CD4-positive, alpha-beta T cell treated with Interleukin-2 at 100 ng/mL for 4 hours (primary cell): ENCODE measurements around the gene OTUB1.

Experiments used
- DNase-seq: peaks from one replicate; pipeline ENCODE4 v3.0.0-alpha.2; 2020; ENCODE audit warnings: low spot score

The OTUB1 gene

GRCh38 chr11:64005691-64006090 lies 19.5 kb downstream of the OTUB1 start:
- no peak for DNase-seq

- DNase-seq, result no peak
These were observed 20.2 kb downstream of the OTUB1 start for GRCh38 chr11:64006398-64006797.

DNA sequence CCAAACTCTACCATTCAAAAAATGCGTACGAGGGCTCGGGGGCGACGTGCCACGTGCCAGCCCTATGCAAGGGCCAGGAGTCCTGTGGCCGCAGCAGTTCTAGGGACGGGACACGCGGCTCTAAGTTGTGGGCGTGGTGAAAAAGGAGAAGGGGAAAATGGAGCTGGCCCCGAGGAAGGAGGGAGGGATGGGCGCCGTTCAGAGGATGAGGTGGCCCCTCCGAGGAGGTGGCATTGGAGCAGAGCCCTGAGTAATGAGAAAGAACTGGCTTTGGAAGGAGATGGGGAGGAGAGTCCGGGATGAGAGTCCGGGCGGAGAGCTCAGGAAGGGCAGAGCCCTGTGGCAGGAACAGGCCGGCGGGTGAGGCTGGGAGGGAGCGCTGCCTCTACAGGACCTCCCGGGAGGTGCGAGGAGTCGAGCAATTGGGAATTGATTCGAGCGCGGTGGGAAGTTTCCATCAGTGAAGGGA lies 21.0 kb downstream of the OTUB1 start:
- DNase-seq, result no peak

DNA sequence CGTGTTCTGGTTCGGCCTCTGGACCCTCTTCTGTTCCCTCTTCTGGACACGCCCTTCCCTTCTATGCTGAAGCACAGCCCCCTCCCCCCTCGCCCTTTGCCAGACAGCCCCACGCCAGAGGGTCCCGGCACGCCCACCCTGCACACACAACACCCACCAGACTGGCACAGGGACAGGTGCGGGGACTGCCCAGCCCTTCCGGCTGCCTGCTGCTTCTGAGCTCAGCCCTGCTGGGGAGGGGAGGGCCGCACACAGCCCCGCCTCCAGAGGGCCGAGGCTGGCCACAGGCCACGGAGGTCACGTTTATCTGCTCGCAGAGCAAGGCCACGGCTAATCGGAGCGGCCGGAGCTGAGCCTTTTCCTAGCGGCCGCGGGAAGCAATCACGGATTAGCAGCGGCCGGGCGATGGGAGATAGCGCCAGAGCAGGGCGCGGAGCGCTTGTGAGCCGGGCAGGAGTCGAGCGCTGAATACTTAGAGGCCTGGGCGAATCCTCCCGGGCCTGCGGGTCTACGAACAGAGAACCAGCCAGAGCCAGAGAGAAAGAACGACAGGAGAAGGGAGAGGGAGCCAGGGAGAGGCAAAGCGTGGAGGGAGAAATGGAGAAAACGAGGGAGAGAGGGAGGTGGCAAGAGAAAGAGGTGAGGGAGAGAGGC lies 21.5 kb downstream of the OTUB1 start:
- DNase-seq, result no peak

DNA sequence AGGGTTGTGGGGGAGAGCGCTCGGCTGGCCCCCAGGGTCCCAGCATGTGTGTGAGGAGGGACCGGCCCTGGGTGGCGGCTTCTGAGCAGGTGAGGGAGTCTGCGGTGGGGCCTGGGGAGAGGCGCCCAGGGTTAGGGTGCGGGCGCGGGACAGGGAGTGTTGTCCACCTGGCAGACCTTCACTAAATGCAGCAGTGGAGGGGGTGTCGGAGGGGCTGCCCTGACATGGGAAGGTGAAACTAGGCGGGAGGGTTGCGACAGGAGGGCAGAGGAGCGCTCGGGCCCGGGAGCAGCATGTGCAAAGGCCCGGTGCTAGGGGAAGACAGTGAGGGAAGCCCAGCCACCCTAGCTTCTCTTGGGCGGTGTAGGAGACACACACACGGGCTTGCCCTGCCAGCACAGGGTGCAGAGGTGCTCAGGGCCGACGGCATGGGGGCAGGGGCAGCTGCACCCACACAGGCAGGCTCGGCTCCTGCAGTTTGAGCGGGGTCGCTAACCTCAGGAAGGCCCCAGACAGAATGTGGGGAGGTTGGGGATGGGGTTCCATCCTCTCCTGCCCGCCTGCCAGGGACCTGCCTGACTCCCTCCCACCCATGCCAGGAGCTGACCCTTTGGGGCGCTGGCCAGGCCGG lies 22.2 kb downstream of the OTUB1 start:
- no peak for DNase-seq

- DNase-seq, result no peak
These were observed 22.8 kb downstream of the OTUB1 start for GRCh38 chr11:64008914-64009633.

DNA sequence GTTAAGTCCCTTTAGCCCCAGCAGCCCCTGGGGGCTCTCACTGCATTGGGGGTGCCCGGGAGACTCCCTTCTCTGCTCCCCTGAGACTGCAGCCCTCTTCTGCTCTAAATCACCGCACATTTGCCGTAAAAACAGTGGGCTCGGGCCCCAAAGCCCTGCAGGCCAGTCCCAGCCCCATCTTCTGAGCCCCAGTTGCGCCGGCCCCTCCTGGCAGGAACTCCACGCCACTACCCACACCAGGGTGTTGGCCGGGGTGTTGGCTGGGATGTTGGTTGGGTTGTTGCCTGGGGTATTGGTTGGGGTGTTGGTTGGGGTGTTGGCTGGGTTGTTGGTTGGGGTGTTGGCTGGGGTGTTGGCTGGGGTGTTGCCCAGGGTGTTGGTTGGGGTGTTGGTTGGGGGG lies 23.5 kb downstream of the OTUB1 start:
- no peak for DNase-seq

DNA sequence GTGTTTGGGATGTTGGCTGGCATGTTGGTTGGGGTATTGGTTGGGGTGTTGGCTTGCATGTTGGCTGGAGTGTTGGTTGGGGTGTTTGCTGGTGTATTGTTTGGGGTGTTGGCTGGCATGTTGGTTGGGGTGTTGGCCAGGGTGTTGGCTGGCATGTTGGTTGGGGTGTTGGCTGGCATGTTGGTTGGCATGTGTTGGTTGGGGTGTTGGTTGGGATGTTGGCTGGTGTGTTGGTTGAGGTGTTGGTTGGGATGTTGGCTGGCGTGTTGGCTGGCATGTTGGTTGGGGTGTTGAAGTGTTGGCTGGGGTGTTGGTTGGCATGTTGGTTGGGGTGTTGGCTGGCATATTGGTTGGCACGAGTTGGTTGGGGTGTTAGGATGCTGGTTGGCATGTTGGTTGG lies 24.5 kb downstream of the OTUB1 start:
- DNase-seq, result no peak

- no peak for DNase-seq
These were observed 25.1 kb downstream of the OTUB1 start for GRCh38 chr11:64011371-64011770.

DNA sequence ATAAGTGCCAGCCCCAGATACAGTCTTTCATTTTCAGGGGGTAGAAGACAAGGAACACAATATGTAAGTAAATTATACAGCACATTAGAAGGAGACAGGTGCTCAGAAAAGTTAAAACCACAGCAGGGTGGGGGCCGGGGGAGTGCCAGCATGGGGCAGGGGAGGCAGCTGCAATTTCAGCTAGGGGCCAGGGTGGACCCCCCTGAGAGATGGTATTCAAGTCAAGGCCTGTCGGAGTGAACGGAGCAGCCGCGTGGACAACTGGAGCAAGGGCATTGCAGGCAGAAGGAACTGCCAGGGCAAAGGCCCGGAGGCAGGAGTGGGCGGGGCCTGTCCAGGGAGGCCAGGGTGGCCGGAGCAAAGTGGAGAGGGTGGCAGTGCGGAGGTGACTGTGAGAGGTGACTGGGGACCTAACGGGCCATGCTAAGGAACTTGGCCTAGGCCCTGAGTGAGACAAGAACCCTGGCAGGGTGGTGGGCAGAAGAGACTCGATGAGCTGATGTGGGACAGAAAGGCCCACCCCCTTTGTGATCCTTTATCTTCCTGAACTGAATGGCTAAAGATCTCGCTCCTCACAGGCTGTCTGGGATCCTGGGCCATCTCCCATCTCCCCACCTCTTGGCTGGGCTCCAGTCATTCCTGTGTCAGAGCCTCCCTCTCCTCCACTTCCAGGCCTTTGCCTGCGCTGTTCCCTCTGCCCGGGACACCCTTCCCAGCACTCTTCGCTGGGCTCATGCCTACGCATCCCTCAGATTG lies 27.1 kb downstream of the OTUB1 start:
- DNase-seq, result no peak

GRCh38 chr11:64014356-64014755 lies 28.1 kb downstream of the OTUB1 start:
- no peak for DNase-seq

- DNase-seq, result no peak
These were observed 29.3 kb downstream of the OTUB1 start for GRCh38 chr11:64015510-64015909.

GRCh38 chr11:64015935-64016845 lies 30.0 kb downstream of the OTUB1 start:
- DNase-seq, result no peak

GRCh38 chr11:64017945-64018224 lies 31.6 kb downstream of the OTUB1 start:
- DNase-seq, result no peak

DNA sequence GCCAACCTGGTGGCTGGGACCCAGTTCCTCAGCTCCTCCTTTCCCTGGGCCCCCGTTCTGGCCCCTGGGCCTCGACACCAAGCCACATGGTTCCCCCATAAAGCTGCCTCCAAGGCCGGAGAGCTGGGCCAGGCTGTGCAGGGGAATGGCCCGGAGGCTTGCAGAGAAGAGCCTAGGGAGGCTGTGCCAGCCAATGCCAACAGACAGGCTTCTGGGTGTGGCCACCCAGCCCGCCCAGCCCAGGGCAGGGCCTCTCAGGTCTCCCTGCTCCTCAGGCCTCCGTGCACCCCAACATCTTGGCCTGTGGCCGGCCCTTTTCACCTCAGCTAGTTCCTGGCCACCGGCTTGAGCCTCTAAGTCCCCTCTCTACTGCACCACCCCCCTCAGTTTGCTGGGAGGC lies 32.1 kb downstream of the OTUB1 start:
- DNase-seq, result no peak

DNA sequence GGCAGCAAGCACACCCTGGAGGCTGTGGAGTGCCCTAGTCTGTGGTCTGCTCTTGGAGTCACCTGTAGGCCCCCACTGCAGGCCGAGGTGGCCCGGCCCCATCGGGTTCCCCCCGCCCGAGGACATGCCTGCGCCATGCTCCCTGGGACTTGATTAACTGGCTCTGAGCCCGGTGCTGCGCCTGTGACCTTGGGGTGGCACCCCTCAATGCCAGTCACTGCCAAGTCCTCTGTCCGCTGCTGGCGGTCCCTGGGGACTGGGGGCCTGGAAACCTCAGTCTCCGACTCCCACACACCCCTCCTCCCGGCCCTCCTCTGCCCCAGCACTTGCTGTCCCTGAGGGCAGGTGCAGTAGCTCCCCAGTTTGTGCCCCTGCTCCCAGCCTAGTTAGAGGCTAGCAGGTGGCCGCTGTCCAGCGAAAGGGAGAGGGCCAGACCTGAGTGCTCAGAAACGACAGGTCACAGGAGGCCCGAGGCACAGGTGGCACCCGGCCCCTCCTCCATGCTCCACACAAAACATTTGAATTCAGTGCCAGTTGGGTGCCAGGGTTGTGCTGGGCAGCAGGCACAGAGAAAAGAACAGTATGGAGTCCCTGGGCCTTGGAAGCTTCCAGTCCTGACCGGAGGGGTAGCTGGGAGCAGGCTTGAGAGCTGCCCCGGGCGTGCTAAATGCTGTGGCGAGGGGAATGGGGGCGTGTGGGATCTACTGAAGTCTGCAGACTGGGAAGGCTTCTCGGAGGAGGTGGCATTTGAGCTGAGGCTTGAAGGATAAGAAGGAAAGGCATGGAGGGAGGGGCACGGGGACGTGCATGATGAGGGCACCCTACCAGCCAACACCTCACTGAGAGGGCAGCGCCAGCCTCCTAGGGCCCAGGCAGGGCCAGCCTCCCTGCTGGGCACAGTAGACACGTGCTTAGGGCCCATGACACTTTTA lies 33.1 kb downstream of the OTUB1 start:
- DNase-seq, result no peak

- DNase-seq, result no peak
These were observed 34.9 kb downstream of the OTUB1 start for GRCh38 chr11:64020976-64021756.

- no peak for DNase-seq
These were observed 35.5 kb downstream of the OTUB1 start for GRCh38 chr11:64021757-64022093.

DNA sequence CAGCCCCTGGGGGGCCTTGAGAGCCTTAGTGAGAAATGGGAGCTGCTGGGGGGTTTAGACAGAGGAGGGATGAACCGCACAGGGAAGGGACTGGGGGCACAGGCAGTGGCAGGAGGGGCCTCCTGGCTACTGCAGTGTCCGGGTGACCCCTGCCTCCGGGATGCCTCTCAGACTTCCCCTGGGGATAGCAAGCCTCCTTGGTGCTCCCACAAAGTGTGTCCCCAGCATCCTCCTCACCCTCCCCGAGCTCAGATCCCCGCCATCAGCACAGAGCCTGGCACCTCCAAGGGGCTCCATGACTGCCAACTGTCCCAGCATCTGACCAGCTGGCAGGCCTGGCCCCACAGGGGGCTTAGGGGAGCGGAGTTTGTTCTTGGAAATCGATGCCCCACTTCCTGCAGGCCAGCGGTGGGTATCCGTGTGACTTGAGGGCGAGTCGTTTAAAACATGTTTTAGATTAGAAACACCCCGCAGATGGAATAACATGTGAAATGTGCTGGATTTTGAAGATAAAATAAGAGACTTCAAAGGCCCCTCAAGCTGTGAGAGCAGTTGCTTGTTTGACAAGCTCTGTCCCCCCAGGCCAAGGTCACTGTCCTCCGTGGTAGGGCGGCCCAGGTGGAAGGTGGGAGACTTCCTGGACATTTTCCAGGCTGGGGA lies 36.0 kb downstream of the OTUB1 start:
- no peak for DNase-seq
